ENCODE measurements around the gene TRPC6. TPM values are rescaled to one million over a fixed set of nuclear protein-coding genes. Genes with fewer than 3 reads are reported as not detected.

TRPC6 gene
- total and polyA plus RNA-seq, 7 donors: 0.04 to 1.1 (median 0.21) TPM

- TF ChIP-seq, protein P1, sequence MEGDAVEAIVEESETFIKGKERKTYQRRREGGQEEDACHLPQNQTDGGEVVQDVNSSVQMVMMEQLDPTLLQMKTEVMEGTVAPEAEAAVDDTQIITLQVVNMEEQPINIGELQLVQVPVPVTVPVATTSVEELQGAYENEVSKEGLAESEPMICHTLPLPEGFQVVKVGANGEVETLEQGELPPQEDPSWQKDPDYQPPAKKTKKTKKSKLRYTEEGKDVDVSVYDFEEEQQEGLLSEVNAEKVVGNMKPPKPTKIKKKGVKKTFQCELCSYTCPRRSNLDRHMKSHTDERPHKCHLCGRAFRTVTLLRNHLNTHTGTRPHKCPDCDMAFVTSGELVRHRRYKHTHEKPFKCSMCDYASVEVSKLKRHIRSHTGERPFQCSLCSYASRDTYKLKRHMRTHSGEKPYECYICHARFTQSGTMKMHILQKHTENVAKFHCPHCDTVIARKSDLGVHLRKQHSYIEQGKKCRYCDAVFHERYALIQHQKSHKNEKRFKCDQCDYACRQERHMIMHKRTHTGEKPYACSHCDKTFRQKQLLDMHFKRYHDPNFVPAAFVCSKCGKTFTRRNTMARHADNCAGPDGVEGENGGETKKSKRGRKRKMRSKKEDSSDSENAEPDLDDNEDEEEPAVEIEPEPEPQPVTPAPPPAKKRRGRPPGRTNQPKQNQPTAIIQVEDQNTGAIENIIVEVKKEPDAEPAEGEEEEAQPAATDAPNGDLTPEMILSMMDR (IDR thresholded peaks at IDR 0.05): no peak
- WGBS, 3 donors: 74 to 81% (median 76%) methylated on average over 1 of the region's 1 CpG
- no peaks in the 10 kb centered on the region for H3K27me3 ChIP-seq (ENCODE audit: insufficient read depth in 3 of 3, low read length in 2 of 3)
- H3K36me3 ChIP-seq (ENCODE audit: insufficient read depth in 1 of 2, low read depth in 1 of 2): no peaks in the 10 kb centered on the region
- no peak for DNase-seq
- no peaks in the 10 kb centered on the region for H3K9me3 ChIP-seq
- no peak overlapping the region for H3K27ac ChIP-seq
- H3K4me3 ChIP-seq: no peak overlapping the region
- no peak for ATAC-seq
- H3K4me1 ChIP-seq: no peaks in the 10 kb centered on the region
- intact Hi-C loops (cut with DNase I): no loop called here
Observed at GRCh38 chr11:101446238-101446637, 137.6 kb downstream of the TRPC6 start.

DNA sequence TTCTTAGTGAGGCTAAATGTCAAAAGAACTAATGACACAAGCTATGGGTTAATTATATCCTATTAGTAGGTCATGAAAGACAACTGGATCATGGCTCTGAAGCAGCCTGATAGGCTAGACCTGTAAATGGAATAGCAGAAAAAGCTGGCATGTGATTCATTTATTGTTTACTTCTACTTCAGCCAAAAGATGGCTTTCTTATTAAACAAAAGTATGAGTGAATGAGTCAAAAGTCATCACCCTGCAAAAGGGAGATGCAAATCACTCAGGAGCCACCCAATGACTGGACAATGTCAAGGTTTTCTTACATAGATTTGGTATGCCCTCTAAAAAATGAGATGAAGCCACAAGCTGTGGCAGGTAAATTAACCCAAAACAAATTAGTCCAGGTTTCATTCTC lies 138.0 kb downstream of the TRPC6 start:
- Histone ChIP-seq H3K27me3 (ENCODE audit: insufficient read depth in 3 of 3, low read length in 2 of 3) (no peaks in the 10 kb centered on the region), H3K27ac (no peak overlapping the region), H3K4me3 (no peak overlapping the region), H3K4me1 (no peaks in the 10 kb centered on the region), H3K36me3 (ENCODE audit: insufficient read depth in 1 of 2, low read depth in 1 of 2) (no peaks in the 10 kb centered on the region), H3K9me3 (no peaks in the 10 kb centered on the region)
- TF ChIP-seq, protein P1 (IDR thresholded peaks at IDR 0.05): no peak
- no peak for ATAC-seq
- intact Hi-C loops (cut with DNase I): no loop called here
- DNase-seq: no peak

GRCh38 chr11:101444851-101445250 lies 139.0 kb downstream of the TRPC6 start:
- no peak overlapping the region for H3K4me3 ChIP-seq
- no peak for ATAC-seq
- H3K36me3 ChIP-seq (ENCODE audit: insufficient read depth in 1 of 2, low read depth in 1 of 2): no peaks in the 10 kb centered on the region
- WGBS, 3 donors: 67 to 71% (median 67%) methylated on average over 1 of the region's 1 CpG
- no peaks in the 10 kb centered on the region for H3K9me3 ChIP-seq
- no peaks in the 10 kb centered on the region for H3K4me1 ChIP-seq
- intact Hi-C loops (cut with DNase I): no loop called here
- no peaks in the 10 kb centered on the region for H3K27me3 ChIP-seq (ENCODE audit: insufficient read depth in 3 of 3, low read length in 2 of 3)
- DNase-seq: no peak
- no peak overlapping the region for H3K27ac ChIP-seq
- TF ChIP-seq, protein P1 (IDR thresholded peaks at IDR 0.05): no peak

- H3K9me3 ChIP-seq: no peaks in the 10 kb centered on the region
- H3K27me3 ChIP-seq (ENCODE audit: insufficient read depth in 3 of 3, low read length in 2 of 3): no peaks in the 10 kb centered on the region
- 22 to 28% (median 25%) methylated on average over 5 of the region's 5 CpGs for WGBS, 3 donors
- ATAC-seq: no peak
- intact Hi-C loops (cut with DNase I): no loop called here
- no peak overlapping the region for H3K27ac ChIP-seq
- no peak for DNase-seq
- TF ChIP-seq, protein P1 (IDR thresholded peaks at IDR 0.05): no peak
- H3K36me3 ChIP-seq (ENCODE audit: insufficient read depth in 1 of 2, low read depth in 1 of 2): no peaks in the 10 kb centered on the region
- no peaks in the 10 kb centered on the region for H3K4me1 ChIP-seq
- no peak overlapping the region for H3K4me3 ChIP-seq
Observed at GRCh38 chr11:101444164-101444563, 139.6 kb downstream of the TRPC6 start.

DNA sequence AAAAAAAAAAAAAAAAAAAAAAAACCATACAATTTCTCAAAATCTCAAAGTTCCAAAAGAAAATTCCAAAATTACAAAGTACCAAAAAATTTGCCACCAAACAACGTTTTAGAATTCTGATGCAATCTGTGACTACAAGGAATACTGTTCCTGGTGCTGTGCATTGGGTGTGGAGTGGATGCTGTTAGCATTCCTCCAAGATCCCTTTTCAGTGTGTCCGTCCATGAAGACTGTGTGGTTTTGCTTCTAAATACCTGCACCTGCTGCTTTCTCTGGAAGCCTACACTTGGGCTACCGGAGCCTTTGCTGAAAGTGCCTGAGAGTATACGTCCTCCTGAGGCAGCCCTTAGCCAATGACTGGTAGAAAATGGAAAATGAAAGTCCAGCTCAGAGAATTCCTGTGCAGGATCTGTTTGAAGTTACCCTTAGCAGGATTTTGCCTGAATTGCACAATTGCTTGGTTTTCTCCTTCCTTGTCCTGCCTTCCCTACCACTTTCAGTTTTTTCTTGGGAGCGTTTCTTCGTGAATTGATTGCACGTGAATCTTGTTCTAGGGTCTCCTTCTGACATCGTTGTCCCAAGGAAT lies 140.8 kb downstream of the TRPC6 start:
- ATAC-seq: no peak
- Histone ChIP-seq H3K36me3 (ENCODE audit: insufficient read depth in 1 of 2, low read depth in 1 of 2) (no peaks in the 10 kb centered on the region), H3K27ac (no peak overlapping the region), H3K4me3 (no peak overlapping the region), H3K9me3 (no peaks in the 10 kb centered on the region), H3K27me3 (ENCODE audit: insufficient read depth in 3 of 3, low read length in 2 of 3) (no peaks in the 10 kb centered on the region), H3K4me1 (no peaks in the 10 kb centered on the region)
- no peak for DNase-seq
- intact Hi-C loops (cut with DNase I): no loop called here
- TF ChIP-seq, protein P1 (IDR thresholded peaks at IDR 0.05): no peak
- WGBS, 3 donors: 73 to 81% (median 76%) methylated on average over 8 of the region's 8 CpGs

Data from psoas muscle (tissue), 8 donors.